DMS 273 treated with DMSO at 0.1 percent for 48 hours (cell line): ENCODE results near the gene FAM43B.

Experiments
- DNase-seq: peaks from one replicate; lab custom pipeline; 2025; lab: John Stamatoyannopoulos, UW

FAM43B gene

DNA sequence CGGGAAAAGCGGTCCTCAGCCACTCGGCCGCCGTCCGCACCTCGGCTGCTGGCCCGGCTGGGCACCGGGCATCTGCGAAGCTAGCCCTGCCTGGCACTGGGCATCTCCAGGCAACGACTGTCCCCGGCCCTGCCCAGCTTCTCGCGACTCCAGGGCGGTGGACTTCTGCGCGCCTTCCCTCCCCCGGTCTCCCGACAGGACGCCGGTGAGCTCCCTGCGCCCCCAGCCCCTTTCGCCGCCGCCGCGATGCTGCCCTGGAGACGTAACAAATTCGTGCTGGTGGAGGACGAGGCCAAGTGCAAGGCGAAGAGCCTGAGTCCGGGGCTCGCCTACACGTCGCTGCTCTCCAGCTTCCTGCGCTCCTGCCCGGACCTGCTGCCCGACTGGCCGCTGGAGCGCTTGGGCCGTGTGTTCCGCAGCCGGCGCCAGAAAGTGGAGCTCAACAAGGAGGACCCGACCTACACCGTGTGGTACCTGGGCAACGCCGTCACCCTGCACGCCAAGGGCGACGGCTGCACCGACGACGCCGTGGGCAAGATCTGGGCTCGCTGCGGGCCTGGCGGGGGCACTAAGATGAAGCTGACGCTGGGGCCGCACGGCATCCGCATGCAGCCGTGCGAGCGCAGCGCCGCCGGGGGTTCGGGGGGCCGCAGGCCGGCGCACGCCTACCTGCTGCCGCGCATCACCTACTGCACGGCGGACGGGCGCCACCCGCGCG lies 514 bp downstream of the FAM43B start:
- DNase-seq: no peak

- DNase-seq: no peak
Observed at GRCh38 chr1:20555025-20555757, 2.8 kb downstream of the FAM43B start.

DNA sequence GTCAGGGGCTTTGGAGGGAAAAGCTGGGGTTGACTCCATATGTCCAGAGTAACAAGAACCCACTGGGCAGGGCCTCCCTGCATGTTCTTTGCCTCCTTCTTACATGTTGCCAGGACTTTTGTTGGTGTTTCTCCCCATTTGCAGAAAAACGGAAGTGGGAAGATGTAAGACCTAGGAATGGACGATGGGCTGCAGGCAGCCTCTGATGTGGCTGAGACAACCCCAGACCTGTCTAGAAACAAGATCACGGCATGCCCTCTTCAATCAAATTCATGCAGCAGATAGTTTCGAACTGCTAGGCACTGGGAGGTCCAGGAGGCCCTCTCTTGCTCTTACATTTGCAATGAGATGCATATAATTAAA lies 3.4 kb downstream of the FAM43B start:
- no peak for DNase-seq

DNA sequence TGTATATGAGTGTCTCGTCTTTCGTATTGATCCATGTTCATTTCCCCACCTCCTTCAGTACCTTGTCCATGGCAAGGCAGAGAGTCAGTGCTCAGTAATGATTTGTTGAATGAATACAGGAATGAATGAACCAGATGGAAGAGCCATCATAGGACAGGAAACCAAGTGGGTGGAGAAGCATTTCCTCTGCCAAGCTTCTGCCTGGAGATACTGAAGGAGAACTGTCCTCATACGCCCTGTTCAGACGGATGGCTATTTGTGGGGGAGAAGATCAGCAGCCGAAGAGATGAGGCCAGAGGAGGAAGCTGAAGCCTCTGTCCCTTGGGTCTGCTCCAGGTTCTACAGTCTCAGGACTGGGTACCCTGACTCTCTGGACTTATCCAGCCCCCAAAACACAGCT lies 5.8 kb downstream of the FAM43B start:
- DNase-seq: no peak

- no peak for DNase-seq
Observed at GRCh38 chr1:20560966-20561365, 8.6 kb downstream of the FAM43B start.

DNA sequence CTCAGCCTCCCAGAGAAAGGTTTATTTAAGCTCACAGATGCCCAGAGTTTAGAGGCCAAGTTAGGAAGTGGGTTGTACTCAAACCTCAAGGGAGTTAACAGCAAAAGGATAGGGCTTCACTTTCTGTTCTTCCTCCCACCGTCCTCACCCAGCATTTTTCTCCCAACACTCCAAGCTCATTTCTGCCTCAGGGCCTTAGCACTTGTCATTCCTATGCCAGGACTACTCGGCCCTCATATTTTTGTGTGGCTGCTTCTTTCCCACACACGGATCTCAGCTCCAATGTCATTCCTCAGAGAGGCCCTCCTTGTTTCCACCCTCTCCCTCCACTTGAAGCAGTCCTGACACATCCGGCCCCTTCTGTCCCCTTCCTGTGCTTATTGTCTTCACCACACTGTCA lies 12.9 kb downstream of the FAM43B start:
- DNase-seq: no peak

GRCh38 chr1:20569523-20570098 lies 17.2 kb downstream of the FAM43B start:
- DNase-seq: no peak

DNA sequence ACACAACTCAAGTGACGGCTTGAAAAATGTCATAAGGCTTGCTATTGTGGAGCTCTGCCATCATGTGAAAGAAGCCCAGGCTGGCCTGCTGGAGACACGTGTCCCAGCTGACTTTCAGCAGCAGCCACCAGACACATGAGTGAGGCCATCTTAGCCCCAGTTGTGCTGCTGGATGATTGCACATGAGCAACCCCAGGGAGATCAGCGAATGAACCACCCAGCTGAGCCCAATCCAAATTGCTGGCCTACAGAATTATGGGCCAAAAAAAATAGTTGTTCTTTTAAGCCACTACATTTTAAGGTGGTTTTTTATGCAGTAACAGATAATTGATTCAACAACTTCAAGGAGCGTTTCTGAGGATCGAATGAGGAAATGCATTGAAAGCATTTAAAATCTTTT lies 19.1 kb downstream of the FAM43B start:
- no peak for DNase-seq

DNA sequence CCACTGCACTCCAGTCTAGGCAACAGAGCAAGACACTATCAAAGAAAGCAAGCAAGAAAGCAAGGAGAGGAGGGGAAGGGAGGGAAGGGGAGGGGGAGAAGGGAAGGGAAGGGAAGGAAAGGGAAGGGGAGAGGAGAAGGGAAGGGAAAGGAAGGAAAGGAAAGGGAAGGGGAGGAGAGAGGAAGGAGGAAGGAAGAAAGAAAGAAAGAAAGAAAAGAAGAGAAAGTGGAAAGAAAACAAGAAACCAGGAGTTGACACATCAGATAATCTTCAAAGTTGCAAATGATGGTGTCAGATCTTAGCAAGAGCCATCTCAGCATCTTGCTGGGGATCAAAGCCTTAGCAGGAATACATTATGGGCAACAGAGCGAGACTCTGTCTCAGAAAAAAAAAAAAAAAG lies 21.6 kb downstream of the FAM43B start:
- no peak for DNase-seq

DNA sequence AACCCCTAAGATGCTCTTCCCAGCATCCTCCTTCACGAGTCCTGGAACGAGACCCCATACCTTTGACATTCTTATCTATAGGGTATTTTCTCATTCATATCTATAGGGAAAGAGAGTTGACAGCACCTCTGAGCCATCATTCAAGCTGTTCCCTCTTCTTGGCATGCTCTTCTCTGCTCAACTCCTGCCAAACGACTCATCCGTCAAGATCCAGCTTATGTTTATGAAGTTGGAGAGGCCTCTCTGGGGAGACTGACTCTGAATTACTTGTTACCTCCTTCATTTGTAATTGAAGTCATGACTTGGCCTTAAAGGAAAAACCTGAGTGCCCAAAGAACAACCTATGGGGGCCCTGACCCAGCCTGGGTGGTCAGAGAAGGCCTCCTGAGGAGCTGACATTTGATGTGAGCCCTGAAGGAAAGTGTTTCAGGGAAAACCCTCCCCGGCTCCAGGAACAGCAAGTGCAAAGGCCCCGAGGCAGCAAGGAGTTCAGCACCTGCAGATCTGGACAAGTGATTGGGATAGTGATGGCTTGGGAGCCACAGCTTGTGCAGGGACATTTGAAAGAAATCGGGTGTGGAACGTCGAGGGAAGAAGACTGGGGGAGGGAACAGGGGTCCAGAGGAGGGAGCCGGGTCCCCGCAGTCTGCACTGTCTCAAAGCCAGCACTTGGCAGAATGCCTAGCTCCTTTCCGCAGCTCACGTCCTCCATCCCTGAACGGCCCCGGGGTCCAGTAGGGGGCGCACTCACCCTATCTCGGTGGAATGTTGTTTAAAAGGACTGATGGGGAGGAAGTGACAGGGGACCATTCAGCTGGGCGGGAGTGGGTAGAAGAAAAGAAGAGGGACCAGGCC lies 22.5 kb downstream of the FAM43B start:
- DNase-seq: peak; percentile 47

DNA sequence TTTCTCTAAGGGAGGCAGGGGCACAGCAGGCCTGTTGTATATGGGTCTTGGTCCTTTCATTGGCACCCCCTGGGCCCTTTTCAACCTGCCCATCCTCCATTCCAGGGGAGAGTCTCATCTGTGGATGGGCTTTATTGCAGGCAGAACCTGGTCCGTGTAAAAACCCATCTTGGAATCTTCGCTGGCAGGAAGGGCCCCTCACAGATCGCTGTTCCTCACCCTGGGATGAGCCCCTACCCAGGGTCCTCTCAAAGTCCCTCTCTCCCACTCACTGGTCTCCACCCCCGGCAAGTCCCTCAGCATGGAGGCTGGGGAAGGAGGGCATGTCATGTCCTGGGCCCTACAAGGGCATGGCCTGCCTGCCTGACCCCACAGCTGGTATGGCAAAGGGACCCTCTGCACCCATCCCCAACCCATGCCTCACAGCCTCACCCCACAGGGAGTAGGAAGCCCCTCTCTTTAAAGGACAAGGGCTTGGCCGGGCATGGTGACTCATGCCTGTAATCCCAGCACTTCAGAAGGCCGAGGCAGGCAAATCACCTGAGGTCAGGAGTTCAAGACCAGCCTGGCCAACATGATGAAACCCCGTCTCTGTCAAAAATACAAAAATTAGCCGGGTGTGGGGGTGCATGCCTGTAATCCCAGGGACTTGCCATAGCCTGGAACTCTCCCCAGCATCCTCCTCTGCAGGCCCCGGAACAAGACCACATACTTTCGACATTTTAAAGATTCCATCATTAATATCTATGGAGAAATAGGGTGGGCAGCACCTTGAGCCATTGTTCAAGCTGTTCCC lies 23.4 kb downstream of the FAM43B start:
- no peak for DNase-seq

DNA sequence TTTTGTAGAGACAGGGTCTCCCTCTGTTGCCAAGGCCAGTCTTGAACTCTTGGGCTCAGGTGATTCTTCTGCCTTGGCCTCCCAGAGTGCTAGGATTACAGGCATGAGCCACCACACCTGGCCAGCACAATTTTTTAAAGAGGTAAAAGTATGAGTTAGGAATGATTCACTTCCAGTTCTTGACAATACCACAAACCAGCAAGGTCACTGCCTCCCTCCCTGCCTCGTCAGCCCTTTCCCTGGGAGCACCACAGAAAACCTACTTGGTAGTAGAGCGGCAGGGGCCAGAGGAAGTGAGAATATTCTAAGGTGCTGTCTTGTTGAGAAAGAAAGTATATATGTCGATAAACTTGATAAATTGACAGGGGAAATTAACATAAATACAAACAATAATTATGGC lies 25.7 kb downstream of the FAM43B start:
- DNase-seq: no peak

DNA sequence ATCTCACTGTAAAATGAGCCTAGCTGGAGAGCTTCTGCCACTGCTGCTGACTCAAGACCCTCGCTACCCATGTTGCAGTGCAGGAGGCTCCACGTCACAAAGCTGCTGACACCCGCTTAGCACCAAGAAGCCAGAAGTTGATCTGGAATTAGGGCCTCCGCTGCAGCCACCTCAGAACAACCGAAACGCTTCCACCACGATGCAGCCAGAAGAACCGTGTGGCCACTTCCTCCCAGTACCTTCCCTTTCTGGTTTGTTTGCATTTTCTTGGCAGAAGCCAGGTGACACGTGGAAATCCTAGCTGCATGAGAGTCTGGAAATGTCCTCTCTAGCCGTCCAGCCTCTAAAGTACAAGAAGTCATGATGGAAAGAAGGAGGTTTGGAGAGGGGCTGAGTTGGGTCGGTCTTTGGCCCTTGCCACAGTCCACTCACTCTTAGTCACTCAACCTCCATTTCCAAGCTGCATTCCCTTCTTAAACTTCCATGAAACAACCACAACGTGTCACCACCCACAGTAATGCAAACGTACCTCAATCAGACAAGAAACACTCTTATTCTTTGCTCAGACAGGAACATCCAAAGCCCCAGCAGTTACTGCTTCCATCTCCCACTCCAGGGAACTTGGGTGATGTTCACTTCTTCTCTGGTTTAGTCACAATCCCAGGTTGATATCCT lies 26.5 kb downstream of the FAM43B start:
- no peak for DNase-seq

- no peak for DNase-seq
Observed at GRCh38 chr1:20584890-20585289, 32.5 kb downstream of the FAM43B start.

GRCh38 chr1:20586953-20587660 lies 34.7 kb downstream of the FAM43B start:
- no peak for DNase-seq

- DNase-seq: no peak
Observed at GRCh38 chr1:20587661-20588053, 35.3 kb downstream of the FAM43B start.

DNA sequence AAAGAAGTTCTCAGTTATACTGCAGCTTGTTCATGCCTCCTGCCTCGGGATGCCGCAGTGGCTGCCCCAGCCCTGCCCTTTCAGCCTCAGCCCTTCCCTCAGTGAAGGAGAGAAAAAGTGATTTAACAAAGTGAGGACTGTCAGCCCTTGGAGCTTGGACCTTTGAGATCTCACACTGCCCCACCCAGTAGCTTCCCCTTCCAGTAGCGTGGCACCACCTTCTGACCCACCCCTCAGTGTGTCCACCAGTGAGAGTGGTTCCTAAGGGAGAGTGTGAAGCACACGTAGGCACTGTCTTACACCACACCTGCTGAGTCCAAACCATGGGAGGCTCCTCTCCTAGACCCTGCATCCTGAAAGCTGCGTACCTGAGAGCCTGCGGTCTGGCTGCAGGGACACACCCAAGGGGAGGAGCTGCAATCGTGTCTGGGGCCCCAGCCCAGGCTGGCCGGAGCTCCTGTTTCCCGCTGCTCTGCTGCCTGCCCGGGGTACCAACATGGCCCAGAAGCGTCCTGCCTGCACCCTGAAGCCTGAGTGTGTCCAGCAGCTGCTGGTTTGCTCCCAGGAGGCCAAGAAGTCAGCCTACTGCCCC lies 36.4 kb downstream of the FAM43B start, which contains the start of gene CDA:
Gene CDA, plus strand, starts transcription at position 464 of the 592 bp plus-strand sequence. Its CDS starts 33 bp downstream, at position 497.
- no peak for DNase-seq

- no peak for DNase-seq
Observed at GRCh38 chr1:20589331-20590278, 37.2 kb downstream of the FAM43B start.

DNA sequence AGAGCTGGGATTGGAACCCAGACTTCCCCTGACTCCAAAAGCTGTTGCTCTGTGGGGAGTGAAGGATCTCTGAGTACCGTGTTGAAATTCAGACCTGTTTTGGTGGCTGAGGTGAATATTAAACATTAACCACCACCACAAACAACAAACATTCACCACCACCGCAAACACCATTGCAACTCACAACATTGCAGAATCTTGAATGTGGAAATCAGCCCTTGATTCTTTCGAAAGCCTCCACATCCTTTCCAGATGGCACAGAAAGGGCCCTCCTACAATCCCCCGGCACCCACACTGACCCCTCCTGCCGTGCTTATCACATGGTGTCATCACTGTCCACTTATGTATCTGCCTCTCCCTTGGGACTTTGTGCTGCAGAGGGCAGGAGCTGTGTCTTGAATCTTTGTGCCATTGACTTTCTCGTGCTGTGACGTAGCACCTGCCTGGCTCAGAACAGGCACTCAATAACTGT lies 38.0 kb downstream of the FAM43B start:
- DNase-seq: no peak
